Neural cell (in vitro differentiated cells): ENCODE data around the gene IP6K1. TPM values are rescaled to one million over a fixed set of nuclear protein-coding genes. Genes with fewer than 3 reads are reported as not detected.

Experiments used
- H2AFZ ChIP-seq: fragments of 200-600, 300-800 bp; sonication (generic), shearing (Covaris generic); 2 replicates; pipeline ENCODE4 v1.6.0; 2014; ENCODE audit warnings: low read depth, mild to moderate bottlenecking, antibody characterized with exemption, low read length, moderate library complexity
- H3F3A ChIP-seq: fragments of 200-600 bp; shearing (Covaris generic); 2 replicates; pipeline ENCODE4 v1.6.1; 2016; ENCODE audit warnings: mild to moderate bottlenecking, moderate library complexity, mixed read lengths, antibody characterized with exemption, low read length; ENCODE audit not compliant: insufficient read depth, poor library complexity, severe bottlenecking
- H3K27ac ChIP-seq: fragments of 200-600, 300-800 bp; sonication (generic), shearing (Covaris generic); 2 replicates; pipeline ENCODE4 v1.5.1; 2014; ENCODE audit warnings: mild to moderate bottlenecking, low read length, moderate library complexity
- H3K27me3 ChIP-seq: fragments of 300-800, 200-600 bp; sonication (generic), shearing (Covaris generic); 2 replicates; pipeline ENCODE4 v1.6.0; 2014; ENCODE audit warnings: mild to moderate bottlenecking, low read depth, low read length, moderate library complexity; ENCODE audit not compliant: insufficient read depth
- H3K36me3 ChIP-seq: fragments of 300-800, 200-600 bp; sonication (generic), shearing (Covaris generic); 2 replicates; pipeline ENCODE4 v1.5.1; 2014; ENCODE audit warnings: mild to moderate bottlenecking, antibody characterized with exemption, low read length, moderate library complexity; ENCODE audit not compliant: insufficient read depth
- H3K4me2 ChIP-seq: fragments of 300-800, 200-600 bp; sonication (generic), shearing (Covaris generic); 2 replicates; pipeline ENCODE4 v1.6.0; 2014; ENCODE audit warnings: mild to moderate bottlenecking, low read length
- H3K4me3 ChIP-seq: fragments of 300-800, 200-600 bp; sonication (generic), shearing (Covaris generic); 2 replicates; pipeline ENCODE4 v1.5.1; 2014; ENCODE audit warnings: mild to moderate bottlenecking, low read length, moderate library complexity
- H3K79me2 ChIP-seq: fragments of 200-600 bp; shearing (Covaris generic); replicated peaks from 2 replicates; pipeline ENCODE4 v1.6.0; 2014; ENCODE audit warnings: mild to moderate bottlenecking, low read length, moderate library complexity; ENCODE audit not compliant: insufficient read depth
- H3K9ac ChIP-seq: fragments of 300-800, 200-600 bp; sonication (generic), shearing (Covaris generic); 2 replicates; pipeline ENCODE4 v1.6.1; 2016; ENCODE audit warnings: mild to moderate bottlenecking, low read length, mixed read lengths
- H3K9me2 ChIP-seq: fragments of 200-600 bp; shearing (Covaris generic); 2 replicates; pipeline ENCODE4 v1.6.1; 2016; ENCODE audit warnings: mild to moderate bottlenecking, low read length, mixed read lengths; ENCODE audit not compliant: insufficient read depth
- H3K9me3 ChIP-seq: fragments of 200-600, 300-800 bp; sonication (generic), shearing (Covaris generic); 2 replicates; pipeline ENCODE4 v1.6.1; 2016; ENCODE audit warnings: mild to moderate bottlenecking, mixed run types, low read length, moderate library complexity, mixed read lengths
- H4K20me1 ChIP-seq: fragments of 200-600 bp; shearing (Covaris generic); 2 replicates; pipeline ENCODE4 v1.6.1; 2016; ENCODE audit warnings: mild to moderate bottlenecking, mixed run types; ENCODE audit not compliant: insufficient read depth
- EP300 ChIP-seq: fragments of 450-650 bp; conservative IDR thresholded peaks from 2 replicates; pipeline ENCODE4 v1.6.1; 2014; ENCODE audit warnings: antibody characterized with exemption, mild to moderate bottlenecking, moderate library complexity; ENCODE audit not compliant: poor library complexity, severe bottlenecking
- EZH2 ChIP-seq: fragments of 200-600, 300-800 bp; shearing (Covaris generic), sonication (generic); IDR thresholded peaks from 2 replicates; pipeline ENCODE4 v1.6.1; 2014; ENCODE audit warnings: antibody characterized with exemption, low read length, borderline replicate concordance, mild to moderate bottlenecking; ENCODE audit not compliant: insufficient read depth, poor library complexity, severe bottlenecking
- MXI1 ChIP-seq: fragments of 450-650 bp; conservative IDR thresholded peaks from 2 replicates; pipeline ENCODE4 v1.6.1; 2014; ENCODE audit warnings: antibody characterized with exemption, mild to moderate bottlenecking; ENCODE audit not compliant: poor library complexity, severe bottlenecking
- POLR2AphosphoS5 ChIP-seq: IDR thresholded peaks from 2 replicates; pipeline ENCODE4 v1.6.1; 2012
- RAD21 ChIP-seq: fragments of 450-650 bp; conservative IDR thresholded peaks from 2 replicates; pipeline ENCODE4 v1.6.1; 2014; ENCODE audit warnings: antibody characterized with exemption, mild to moderate bottlenecking, moderate library complexity
- REST ChIP-seq: IDR thresholded peaks from 2 replicates; pipeline ENCODE4 v1.6.1; 2012; ENCODE audit warnings: borderline replicate concordance
- SMC3 ChIP-seq: fragments of 450-650 bp; conservative IDR thresholded peaks from 2 replicates; pipeline ENCODE4 v1.6.1; 2014; ENCODE audit warnings: antibody characterized with exemption, mild to moderate bottlenecking, moderate library complexity; ENCODE audit not compliant: poor library complexity
- TAF1 ChIP-seq: IDR thresholded peaks from 2 replicates; pipeline ENCODE4 v1.6.1; 2012; ENCODE audit warnings: low read depth
- polyA plus RNA-seq: library from polyadenylated mRNA; depleted of rRNA; stranded (reverse); fragments of >200 nt; gene quantifications from 2 replicates; pipeline ENCODE4 v1.2.3, GENCODE V29; 2014
- TF ChIP-seq, protein P1 (sequence below): fragments of 450-650 bp; IDR thresholded peaks from 2 replicates; pipeline ENCODE4 v1.5.1; 2014; ENCODE audit warnings: antibody characterized with exemption, mild to moderate bottlenecking, moderate library complexity; ENCODE audit not compliant: poor library complexity, severe bottlenecking

IP6K1 gene
- polyA plus RNA-seq, 1 donor from 2014 or later, result 52.7 TPM

DNA sequence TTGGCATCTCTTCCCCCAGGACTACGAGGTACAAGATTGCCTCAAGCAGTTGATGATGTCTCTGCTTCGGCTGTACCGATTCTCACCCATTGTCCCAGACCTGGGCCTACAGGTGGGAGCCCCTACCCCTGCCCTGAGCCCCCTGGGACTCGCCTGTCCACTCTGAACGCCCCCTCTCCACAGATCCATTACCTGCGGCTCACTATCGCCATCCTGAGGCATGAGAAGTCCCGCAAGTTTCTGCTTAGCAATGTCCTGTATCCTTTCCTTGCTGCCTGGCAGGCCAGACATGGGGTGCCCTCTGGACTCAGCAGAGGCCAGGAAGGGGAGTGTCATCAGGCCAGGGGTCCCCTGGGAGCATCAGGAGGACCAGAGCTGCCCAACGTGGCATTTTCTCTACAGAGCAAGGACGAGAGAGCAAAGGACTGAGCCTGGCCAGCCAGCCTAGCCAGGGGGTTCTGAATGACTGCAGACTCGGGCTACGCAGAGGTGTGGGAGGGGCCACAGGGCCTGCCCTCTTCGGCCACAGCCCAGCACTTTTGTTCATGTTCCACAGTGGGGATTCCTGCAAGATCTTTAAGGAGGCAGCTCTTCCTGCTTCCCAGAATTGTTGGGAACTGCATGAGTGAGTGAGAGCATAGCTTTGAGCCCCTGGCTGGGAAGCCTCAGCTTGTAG lies 85.8 kb downstream of the IP6K1 start:
- Histone ChIP-seq H3K9me2 (no peaks in the 10 kb centered on the region), H3K9me3 (no peaks in the 10 kb centered on the region), H3K27ac (no peak overlapping the region), H4K20me1 (no peaks in the 10 kb centered on the region), H3K4me3 (no peak overlapping the region), H3K9ac (no peak overlapping the region), H2AFZ (no peak overlapping the region), H3K36me3 (no peaks in the 10 kb centered on the region), H3K4me2 (no peak overlapping the region), H3K79me2 (no peaks in the 10 kb centered on the region), H3K27me3 (no peaks in the 10 kb centered on the region), H3F3A (no peaks in the 10 kb centered on the region)
- TF ChIP-seq TAF1 (no peak), RAD21 (no peak), MXI1 (no peak), SMC3 (no peak), EZH2 (no peak), REST (no peak)

- Histone ChIP-seq H3K27ac (no peak overlapping the region), H3F3A (no peaks in the 10 kb centered on the region), H4K20me1 (no peaks in the 10 kb centered on the region), H3K9me3 (no peaks in the 10 kb centered on the region), H3K4me2 (no peak overlapping the region), H3K36me3 (no peaks in the 10 kb centered on the region), H3K9me2 (no peaks in the 10 kb centered on the region), H3K79me2 (no peaks in the 10 kb centered on the region), H2AFZ (no peak overlapping the region), H3K9ac (no peak overlapping the region), H3K27me3 (no peaks in the 10 kb centered on the region), H3K4me3 (no peak overlapping the region)
- no peak for TF ChIP-seq MXI1
- TF ChIP-seq TAF1, result no peak
- no peak for TF ChIP-seq EZH2
- no peak for TF ChIP-seq SMC3
- no peak for TF ChIP-seq POLR2AphosphoS5
- TF ChIP-seq RAD21, result no peak
- no peak for TF ChIP-seq EP300
- TF ChIP-seq, protein P1, sequence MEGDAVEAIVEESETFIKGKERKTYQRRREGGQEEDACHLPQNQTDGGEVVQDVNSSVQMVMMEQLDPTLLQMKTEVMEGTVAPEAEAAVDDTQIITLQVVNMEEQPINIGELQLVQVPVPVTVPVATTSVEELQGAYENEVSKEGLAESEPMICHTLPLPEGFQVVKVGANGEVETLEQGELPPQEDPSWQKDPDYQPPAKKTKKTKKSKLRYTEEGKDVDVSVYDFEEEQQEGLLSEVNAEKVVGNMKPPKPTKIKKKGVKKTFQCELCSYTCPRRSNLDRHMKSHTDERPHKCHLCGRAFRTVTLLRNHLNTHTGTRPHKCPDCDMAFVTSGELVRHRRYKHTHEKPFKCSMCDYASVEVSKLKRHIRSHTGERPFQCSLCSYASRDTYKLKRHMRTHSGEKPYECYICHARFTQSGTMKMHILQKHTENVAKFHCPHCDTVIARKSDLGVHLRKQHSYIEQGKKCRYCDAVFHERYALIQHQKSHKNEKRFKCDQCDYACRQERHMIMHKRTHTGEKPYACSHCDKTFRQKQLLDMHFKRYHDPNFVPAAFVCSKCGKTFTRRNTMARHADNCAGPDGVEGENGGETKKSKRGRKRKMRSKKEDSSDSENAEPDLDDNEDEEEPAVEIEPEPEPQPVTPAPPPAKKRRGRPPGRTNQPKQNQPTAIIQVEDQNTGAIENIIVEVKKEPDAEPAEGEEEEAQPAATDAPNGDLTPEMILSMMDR, result no peak
- no peak for TF ChIP-seq REST
These were observed 86.3 kb downstream of the IP6K1 start for GRCh38 chr3:49700014-49700413.
